Cardiac muscle cell (in vitro differentiated cells and primary cell): ENCODE results near the gene STAC2. TPM values are rescaled to one million over a fixed set of nuclear protein-coding genes. Genes with fewer than 3 reads are reported as not detected.
"Not testable (repeated sequence)": the region's sequence is repeated elsewhere in the genome, so short reads cannot be mapped to it uniquely, and the experiment has no call there.

ENCODE experiments used
- DNase-seq, 2 donors: peaks; one replicate each; pipeline versions ENCODE4 v3.0.0 to v3.0.0-alpha.2; 2010 to 2017; ENCODE audit warnings: low read depth in 1 of 2, low spot score in 1 of 2
- H3K27ac ChIP-seq: fragments of 200-600 bp; sonication (generic); 2 replicates; pipeline ENCODE4 v1.5.1; 2016
- H3K27me3 ChIP-seq: fragments of 200-600 bp; sonication (generic); 2 replicates; pipeline ENCODE4 v1.6.0; 2016; ENCODE audit warnings: control low read depth
- H3K36me3 ChIP-seq: fragments of 200-600 bp; sonication (generic); 2 replicates; pipeline ENCODE4 v1.5.1; 2016; ENCODE audit warnings: control low read depth
- H3K4me1 ChIP-seq: fragments of 200-600 bp; sonication (generic); 2 replicates; pipeline ENCODE4 v1.8.1; 2017; ENCODE audit warnings: low read depth, mild to moderate bottlenecking, mixed run types
- H3K4me3 ChIP-seq: fragments of 200-600 bp; sonication (generic); 2 replicates; pipeline ENCODE4 v1.5.1; 2016; ENCODE audit warnings: mild to moderate bottlenecking
- H3K9me3 ChIP-seq: fragments of 200-600 bp; sonication (generic); 2 replicates; pipeline ENCODE4 v1.5.1; 2017; ENCODE audit warnings: low read depth, mild to moderate bottlenecking, control low read depth
- polyA plus RNA-seq: library from polyadenylated mRNA; unstranded; fragments of >200 nt; fragmentation: Nextera tagmentation; extraction: Ambion mirVana; gene quantifications from 2 replicates; pipeline ENCODE4 v1.2.1, GENCODE V29; 2016
- total RNA-seq: library from RNA; depleted of rRNA; stranded (reverse); fragments of >200 nt; gene quantifications from 2 replicates; pipeline ENCODE4 v1.2.3, GENCODE V29; 2016
- TF ChIP-seq, protein P1 (sequence below): IDR thresholded peaks from 2 replicates; pipeline ENCODE4 v1.5.1; 2012; ENCODE audit warnings: low read depth, mild to moderate bottlenecking, low read length

STAC2 gene
- total and polyA plus RNA-seq, 2 experiments from 2014 or later, result 0.17 to 0.21 TPM

DNA sequence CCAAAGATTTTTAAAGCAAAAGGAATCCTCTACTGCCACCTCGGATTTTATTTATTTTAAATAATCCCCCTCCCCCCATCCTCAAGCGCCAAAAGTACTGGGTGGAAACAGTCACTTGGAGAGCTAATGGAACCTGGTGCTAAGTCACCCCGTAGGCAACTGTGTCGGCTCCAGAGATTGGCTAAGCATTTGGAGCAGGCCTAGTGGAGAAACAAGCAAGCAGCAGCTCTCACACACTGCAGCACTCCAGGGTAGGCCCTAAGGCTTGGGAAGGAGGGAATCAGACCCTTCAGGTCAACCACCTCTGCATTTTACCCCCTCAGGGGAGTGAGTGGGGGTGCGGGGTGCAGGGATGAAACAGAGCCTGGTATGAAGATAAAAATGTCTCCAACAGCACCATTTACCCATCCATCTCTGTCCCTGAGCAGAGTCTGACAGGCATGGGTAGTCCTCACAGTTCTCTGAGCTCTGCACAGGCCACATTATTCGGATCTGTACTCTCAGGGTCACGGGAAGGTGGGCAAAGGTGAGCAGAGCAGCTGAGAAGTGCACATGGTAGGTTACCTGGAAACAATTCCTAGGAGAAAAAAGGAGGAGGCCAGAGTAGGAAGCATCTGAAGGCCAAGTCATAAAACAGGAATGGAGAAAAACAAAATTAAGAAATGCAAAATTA lies 27.2 kb upstream of the STAC2 start:
- Histone ChIP-seq H3K9me3 (no peaks in the 10 kb centered on the region), H3K4me1 (no peaks in the 10 kb centered on the region), H3K36me3 (no peaks in the 10 kb centered on the region), H3K27ac (no peak overlapping the region), H3K27me3 (no peaks in the 10 kb centered on the region), H3K4me3 (no peak overlapping the region)
- no peak for DNase-seq
- TF ChIP-seq, protein P1, sequence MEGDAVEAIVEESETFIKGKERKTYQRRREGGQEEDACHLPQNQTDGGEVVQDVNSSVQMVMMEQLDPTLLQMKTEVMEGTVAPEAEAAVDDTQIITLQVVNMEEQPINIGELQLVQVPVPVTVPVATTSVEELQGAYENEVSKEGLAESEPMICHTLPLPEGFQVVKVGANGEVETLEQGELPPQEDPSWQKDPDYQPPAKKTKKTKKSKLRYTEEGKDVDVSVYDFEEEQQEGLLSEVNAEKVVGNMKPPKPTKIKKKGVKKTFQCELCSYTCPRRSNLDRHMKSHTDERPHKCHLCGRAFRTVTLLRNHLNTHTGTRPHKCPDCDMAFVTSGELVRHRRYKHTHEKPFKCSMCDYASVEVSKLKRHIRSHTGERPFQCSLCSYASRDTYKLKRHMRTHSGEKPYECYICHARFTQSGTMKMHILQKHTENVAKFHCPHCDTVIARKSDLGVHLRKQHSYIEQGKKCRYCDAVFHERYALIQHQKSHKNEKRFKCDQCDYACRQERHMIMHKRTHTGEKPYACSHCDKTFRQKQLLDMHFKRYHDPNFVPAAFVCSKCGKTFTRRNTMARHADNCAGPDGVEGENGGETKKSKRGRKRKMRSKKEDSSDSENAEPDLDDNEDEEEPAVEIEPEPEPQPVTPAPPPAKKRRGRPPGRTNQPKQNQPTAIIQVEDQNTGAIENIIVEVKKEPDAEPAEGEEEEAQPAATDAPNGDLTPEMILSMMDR, result no peak

- no peak for DNase-seq
- TF ChIP-seq, protein P1, result no peak
Measured at GRCh38 chr17:39251997-39252396, 26.3 kb upstream of the STAC2 start.

DNA sequence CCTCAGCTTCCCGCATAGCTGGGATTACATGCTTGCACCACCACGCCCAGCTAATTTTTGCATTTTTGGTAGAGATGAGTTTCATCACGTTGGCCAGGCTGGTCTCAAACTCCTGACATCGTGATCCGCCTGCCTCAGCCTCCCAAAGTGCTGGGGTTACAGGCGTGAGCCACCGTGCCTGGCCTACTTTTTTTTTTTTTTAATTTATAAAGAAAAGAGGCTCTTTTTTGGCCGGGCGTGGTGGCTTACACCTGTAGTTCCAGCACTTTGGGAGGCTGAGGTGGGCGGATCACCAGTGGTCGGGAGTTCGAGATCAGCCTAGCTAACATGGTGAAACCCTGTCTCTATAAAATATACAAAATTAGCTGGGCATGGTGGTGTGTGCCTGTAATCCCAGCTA lies 24.3 kb upstream of the STAC2 start:
- not testable (repeated sequence) for H3K9me3 ChIP-seq, H3K27ac ChIP-seq, H3K27me3 ChIP-seq, DNase-seq, H3K36me3 ChIP-seq, H3K4me3 ChIP-seq, H3K4me1 ChIP-seq

More at GRCh38 chr17:39251997-39252396, 26.3 kb upstream of the STAC2 start:
- H3K27ac ChIP-seq, result no peak overlapping the region
- H3K4me3 ChIP-seq, result no peak overlapping the region
- no peaks in the 10 kb centered on the region for H3K4me1 ChIP-seq
- H3K36me3 ChIP-seq, result no peaks in the 10 kb centered on the region
- no peaks in the 10 kb centered on the region for H3K27me3 ChIP-seq
- no peaks in the 10 kb centered on the region for H3K9me3 ChIP-seq

GRCh38 chr17:39246274-39246673 lies 20.5 kb upstream of the STAC2 start:
- Histone ChIP-seq H3K27me3 (no peaks in the 10 kb centered on the region), H3K36me3 (no peaks in the 10 kb centered on the region), H3K4me3 (no peak overlapping the region), H3K9me3 (no peaks in the 10 kb centered on the region), H3K4me1 (no peaks in the 10 kb centered on the region), H3K27ac (no peak overlapping the region)
- TF ChIP-seq, protein P1, result peak; percentile 8
- DNase-seq, result no peak

DNA sequence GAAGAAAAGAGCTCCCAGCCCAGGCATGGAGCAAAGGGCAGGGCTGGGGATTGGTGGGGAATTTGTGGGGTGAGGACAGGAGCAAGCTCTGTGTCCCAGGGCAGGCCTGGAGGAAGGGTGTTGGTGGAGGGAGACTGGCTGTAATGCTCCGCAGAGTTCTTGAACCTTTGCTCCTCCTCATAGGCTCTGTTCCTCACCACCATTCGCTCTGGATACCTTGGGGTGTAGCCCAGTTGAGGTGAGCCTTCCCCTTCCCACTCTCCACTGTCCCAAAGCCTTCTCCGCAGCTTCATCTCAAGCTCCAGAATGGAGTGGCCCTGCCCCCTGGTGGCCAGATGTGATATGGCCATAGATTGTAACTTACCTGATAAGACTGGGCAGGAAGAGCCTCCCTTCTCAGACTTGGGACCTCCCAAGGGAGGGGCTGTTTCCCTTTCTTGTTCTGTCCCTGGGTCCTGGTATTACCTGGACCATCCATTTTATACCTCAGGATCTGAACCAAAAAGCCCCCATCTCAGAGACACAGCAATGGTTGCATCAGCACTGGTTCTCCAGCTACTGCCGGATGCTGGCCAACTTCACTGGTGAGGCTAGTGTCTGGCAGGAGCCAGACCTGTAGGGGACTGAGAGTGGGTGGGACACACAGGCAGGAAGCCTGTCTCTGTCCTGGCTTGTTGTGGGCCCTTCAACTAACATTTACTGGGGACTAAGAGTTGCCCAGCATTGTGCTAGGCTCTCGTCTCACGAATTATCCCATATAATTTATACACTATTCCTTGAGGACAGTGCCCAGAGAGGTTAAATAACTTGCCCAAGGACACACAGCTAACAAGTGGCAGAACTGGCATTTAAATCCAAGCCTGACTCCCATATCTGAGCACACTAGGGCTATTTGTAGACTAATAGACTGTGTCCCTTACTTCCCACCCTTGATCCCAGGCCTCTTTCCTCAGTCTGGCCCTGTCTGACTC lies 19.1 kb upstream of the STAC2 start:
- Histone ChIP-seq H3K27ac (no peak overlapping the region), H3K9me3 (no peaks in the 10 kb centered on the region), H3K27me3 (no peaks in the 10 kb centered on the region), H3K4me3 (no peak overlapping the region), H3K36me3 (no peaks in the 10 kb centered on the region), H3K4me1 (no peaks in the 10 kb centered on the region)
- TF ChIP-seq, protein P1, result peak; percentile 95
- DNase-seq, result peak; percentile 87 to 90
